HFFc6 (cell line): ENCODE data around the gene XYLB. TPM values are rescaled to one million over a fixed set of nuclear protein-coding genes. Genes with fewer than 3 reads are reported as not detected.

Source experiments
- DNase-seq: peaks from one replicate; pipeline ENCODE4 v3.0.0-alpha.2; 2018
- H3K27ac Mint-ChIP-seq: 2 replicates; pipeline ENCODE4 v1.8.0; 2020; ENCODE audit warnings: mild to moderate bottlenecking, mixed read lengths
- H3K27me3 Mint-ChIP-seq: 2 replicates; pipeline ENCODE4 v1.8.0; 2021; ENCODE audit warnings: mild to moderate bottlenecking, moderate library complexity, mixed read lengths; ENCODE audit not compliant: insufficient read depth
- H3K36me3 Mint-ChIP-seq: 2 replicates; pipeline ENCODE4 v1.8.0; 2021; ENCODE audit warnings: low read depth, mixed read lengths
- H3K4me1 Mint-ChIP-seq: 2 replicates; pipeline ENCODE4 v1.8.0; 2020; ENCODE audit warnings: low read depth, mixed read lengths
- H3K4me3 Mint-ChIP-seq: 2 replicates; pipeline ENCODE4 v1.8.0; 2020; ENCODE audit warnings: mild to moderate bottlenecking, moderate library complexity, mixed read lengths
- H3K9me3 Mint-ChIP-seq: 2 replicates; pipeline ENCODE4 v1.8.0; 2020; ENCODE audit warnings: mild to moderate bottlenecking, mixed read lengths
- total RNA-seq, 6 experiments: library from RNA; stranded (reverse); fragmentation: NEBNext Ultra II Directional; extraction: Animal tissue kit (Norgen Biotek cat#: 25700); gene quantifications; 2 replicates in 1 of 6; 3 replicates in 5 of 6; pipeline ENCODE4 v1.2.3, GENCODE V29; 2021
- TF ChIP-seq, protein P1 (sequence below): fragments of 200-600 bp; sonication (generic); IDR thresholded peaks from 2 replicates; pipeline ENCODE4 v1.5.0; 2021; ENCODE audit warnings: antibody characterized with exemption, mild to moderate bottlenecking

The XYLB gene
- total RNA-seq, 6 experiments from 2014 or later, result 5.1 to 8.0 (median 6.2) TPM

DNA sequence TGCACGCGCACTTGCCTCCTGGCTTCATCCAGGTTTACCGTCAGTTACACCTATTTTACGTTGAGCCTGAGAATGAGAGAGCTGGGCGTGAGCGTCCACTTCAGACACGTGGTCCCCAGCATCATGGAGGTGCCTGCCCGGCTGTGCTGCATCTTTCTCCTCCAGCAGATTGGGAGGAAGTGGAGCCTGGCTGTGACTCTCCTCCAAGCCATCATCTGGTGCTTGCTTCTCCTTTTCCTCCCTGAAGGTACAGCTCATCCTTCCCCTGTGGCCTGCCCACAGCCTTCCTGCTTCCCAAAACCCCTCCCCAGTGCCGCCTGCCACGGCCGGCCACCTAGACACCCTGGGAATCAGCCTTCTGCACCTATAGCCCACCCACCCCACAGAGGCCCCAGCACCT is 32.9 kb upstream of the XYLB start:
- no peaks in the 10 kb centered on the region for H3K36me3 Mint-ChIP-seq
- DNase-seq, result no peak
- H3K4me3 Mint-ChIP-seq, result no peak overlapping the region
- no peaks in the 10 kb centered on the region for H3K9me3 Mint-ChIP-seq
- TF ChIP-seq, protein P1, sequence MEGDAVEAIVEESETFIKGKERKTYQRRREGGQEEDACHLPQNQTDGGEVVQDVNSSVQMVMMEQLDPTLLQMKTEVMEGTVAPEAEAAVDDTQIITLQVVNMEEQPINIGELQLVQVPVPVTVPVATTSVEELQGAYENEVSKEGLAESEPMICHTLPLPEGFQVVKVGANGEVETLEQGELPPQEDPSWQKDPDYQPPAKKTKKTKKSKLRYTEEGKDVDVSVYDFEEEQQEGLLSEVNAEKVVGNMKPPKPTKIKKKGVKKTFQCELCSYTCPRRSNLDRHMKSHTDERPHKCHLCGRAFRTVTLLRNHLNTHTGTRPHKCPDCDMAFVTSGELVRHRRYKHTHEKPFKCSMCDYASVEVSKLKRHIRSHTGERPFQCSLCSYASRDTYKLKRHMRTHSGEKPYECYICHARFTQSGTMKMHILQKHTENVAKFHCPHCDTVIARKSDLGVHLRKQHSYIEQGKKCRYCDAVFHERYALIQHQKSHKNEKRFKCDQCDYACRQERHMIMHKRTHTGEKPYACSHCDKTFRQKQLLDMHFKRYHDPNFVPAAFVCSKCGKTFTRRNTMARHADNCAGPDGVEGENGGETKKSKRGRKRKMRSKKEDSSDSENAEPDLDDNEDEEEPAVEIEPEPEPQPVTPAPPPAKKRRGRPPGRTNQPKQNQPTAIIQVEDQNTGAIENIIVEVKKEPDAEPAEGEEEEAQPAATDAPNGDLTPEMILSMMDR, result no peak
- no peak overlapping the region for H3K27ac Mint-ChIP-seq
- H3K27me3 Mint-ChIP-seq, result peaks cover 24% of the 10 kb centered on the region
- no peaks in the 10 kb centered on the region for H3K4me1 Mint-ChIP-seq

DNA sequence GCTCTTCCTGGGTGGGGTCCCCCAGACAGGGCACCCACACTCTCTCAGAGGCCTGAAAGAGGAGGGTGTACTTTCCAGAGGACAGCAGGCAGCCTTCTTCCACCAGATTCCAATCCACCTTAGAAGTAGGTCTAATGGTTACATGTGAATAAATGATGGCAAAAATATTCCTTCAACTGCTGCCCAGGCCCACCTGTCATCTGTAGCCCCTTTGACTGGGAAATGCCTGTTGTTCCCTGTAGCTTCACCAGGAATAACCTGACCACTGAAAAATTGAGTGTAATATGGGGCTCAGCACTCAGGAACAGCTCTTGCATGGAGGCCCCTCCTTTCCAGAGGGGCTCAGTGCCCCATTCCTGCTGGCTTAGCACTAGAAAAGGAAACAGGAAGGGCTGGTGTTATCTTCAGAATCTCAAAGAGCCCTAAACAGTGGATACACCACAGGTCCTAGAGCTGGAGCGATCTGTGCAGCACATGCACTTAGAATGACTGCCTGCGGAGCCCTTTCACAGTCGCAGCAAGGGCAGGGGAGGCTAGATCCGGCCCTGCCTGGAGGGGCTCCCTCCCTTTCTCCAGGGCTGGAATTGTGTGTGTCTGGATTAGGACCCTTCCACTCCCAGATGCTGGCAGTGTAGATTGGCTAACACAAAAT is 32.3 kb upstream of the XYLB start:
- TF ChIP-seq, protein P1, result no peak
- Mint-ChIP-seq H3K27ac (no peak overlapping the region), H3K36me3 (no peaks in the 10 kb centered on the region), H3K9me3 (no peaks in the 10 kb centered on the region), H3K4me3 (no peak overlapping the region), H3K27me3 (peaks cover 23% of the 10 kb centered on the region), H3K4me1 (no peaks in the 10 kb centered on the region)
- no peak for DNase-seq

DNA sequence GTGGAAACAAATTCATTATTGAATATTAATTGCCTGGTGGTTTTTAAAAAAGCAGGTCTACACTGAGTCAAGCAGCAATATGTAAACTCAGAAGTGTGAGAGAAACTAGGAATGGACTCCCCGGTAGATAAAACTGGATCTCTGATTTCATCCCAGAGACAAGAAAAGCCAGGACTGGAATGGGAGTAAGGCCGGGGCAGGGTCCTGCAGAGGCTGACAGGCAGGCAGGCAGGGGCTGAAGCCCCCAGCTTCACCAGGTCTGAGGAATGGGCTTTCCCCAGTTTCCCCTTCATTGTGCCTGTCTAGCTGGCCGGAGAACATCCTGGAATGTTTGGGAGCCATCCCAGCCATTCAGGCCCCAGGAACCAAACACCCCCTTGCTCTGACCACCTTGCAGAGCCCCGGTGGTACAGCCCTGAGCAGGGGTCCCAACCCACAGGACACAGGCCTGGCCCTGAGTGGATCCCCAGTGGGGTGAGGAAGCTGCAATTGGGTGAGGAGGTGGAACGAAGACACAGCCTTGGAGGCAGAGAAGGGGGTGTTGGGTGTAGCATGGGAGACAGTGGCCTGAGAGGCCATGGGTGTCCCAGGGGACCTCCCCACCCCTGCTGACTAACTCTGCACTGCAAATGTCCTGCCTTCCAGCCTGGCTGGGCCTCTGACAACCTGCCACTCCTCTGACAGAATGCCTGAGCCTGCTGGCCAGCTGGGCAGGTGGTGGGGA is 31.7 kb upstream of the XYLB start:
- TF ChIP-seq, protein P1, result no peak
- no peak overlapping the region for H3K4me3 Mint-ChIP-seq
- no peaks in the 10 kb centered on the region for H3K9me3 Mint-ChIP-seq
- H3K27me3 Mint-ChIP-seq, result peaks cover 17% of the 10 kb centered on the region
- no peak overlapping the region for H3K27ac Mint-ChIP-seq
- no peak for DNase-seq
- no peaks in the 10 kb centered on the region for H3K4me1 Mint-ChIP-seq
- H3K36me3 Mint-ChIP-seq, result no peaks in the 10 kb centered on the region

DNA sequence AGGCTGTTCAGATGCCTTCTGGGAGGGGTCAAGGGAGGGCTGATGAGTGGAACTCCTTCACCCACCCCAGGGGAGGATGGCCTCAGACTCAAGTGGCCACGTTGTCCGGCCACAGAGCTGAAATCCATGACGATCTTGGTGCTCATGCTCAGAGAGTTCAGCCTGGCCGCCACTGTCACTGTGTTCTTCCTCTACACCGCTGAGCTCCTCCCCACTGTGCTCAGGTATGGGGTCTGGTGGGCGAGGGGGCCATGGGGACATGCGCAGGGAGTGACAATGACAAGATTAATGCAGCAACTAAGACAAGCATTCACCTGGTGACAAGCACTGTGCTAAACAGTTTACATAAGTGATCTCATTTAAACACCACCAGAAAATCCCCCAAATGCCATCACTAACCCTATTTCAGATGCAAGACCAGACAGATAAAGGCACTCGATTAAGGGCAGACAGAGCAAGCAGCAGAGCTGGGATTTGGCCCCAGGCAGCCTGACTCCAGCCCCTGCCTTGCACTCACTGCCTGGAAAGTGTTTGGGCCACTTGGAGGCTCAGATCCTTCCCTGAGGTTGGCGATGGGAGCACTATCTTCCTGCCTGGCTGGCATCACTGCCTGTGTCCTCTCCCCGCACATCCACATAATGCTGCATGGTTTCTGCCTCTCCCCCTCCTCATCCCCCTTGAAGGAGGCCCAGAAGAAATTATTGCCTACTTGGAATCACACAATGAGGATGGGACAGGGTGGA is 30.9 kb upstream of the XYLB start:
- H3K4me3 Mint-ChIP-seq, result no peak overlapping the region
- peaks cover 2% of the 10 kb centered on the region; the same call in 1 of the 2 replicates for H3K9me3 Mint-ChIP-seq
- DNase-seq, result no peak
- TF ChIP-seq, protein P1, result no peak
- H3K4me1 Mint-ChIP-seq, result no peaks in the 10 kb centered on the region
- H3K27me3 Mint-ChIP-seq, result peaks cover 14% of the 10 kb centered on the region
- no peaks in the 10 kb centered on the region for H3K36me3 Mint-ChIP-seq
- no peak overlapping the region for H3K27ac Mint-ChIP-seq

DNA sequence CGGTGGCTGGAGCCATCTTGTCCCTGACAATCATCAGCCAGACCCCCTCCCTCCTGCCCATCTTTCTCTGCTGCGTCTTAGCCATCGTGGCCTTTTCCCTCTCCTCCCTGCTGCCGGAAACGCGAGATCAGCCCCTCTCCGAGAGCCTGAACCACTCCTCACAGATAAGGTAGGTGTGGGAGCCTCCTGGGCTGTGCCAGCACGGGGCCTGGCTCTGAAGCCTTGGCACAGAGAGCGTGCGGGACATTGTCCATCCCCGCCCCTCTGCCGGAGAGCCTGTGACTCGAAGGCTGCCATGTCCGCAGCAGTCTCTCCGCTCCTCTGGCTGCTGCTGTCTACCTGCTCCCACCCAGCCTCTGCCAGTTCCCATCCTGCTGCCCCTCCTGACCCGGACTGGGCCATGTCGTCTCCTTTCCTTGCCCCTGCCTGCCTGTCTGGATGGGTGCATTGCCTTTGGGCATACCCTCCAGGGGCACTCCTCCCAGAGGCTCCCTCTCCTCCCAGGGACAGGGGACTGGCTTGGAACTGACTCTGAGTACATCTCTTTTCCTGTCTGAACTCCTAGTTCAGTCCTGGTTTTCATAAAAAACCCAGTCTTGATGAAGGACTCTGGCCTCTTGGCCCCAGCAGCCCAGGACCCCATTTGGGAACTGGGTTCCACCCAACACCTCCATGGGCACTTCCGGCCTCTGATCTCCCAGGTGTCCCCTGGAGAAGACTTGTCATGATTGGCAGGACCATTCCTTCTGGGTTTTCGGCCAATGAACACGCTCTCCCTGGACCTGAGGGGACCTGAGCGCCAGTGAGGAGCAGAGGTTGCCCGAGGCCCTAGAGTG is 30.0 kb upstream of the XYLB start:
- H3K4me1 Mint-ChIP-seq, result no peaks in the 10 kb centered on the region
- DNase-seq, result no peak
- no peak overlapping the region for H3K4me3 Mint-ChIP-seq
- TF ChIP-seq, protein P1, result no peak
- H3K27me3 Mint-ChIP-seq, result peaks cover 15% of the 10 kb centered on the region
- no peaks in the 10 kb centered on the region for H3K36me3 Mint-ChIP-seq
- H3K9me3 Mint-ChIP-seq, result peaks cover 3% of the 10 kb centered on the region; the same call in 1 of the 2 replicates
- H3K27ac Mint-ChIP-seq, result no peak overlapping the region
